Activated T-cell treated with anti-CD3 and anti-CD28 coated beads, Interleukin-2, amount 50 U/mL, for 1 hour (primary cell): ENCODE data around the gene RIOK3.
"Not testable (repeated sequence)": the region's sequence is repeated elsewhere in the genome, so short reads cannot be mapped to it uniquely, and the experiment has no call there.

Source experiments
- DNase-seq: peaks from one replicate; pipeline ENCODE4 v3.0.0-alpha.2; 2020

RIOK3 gene

GRCh38 chr18:23452728-23453679 lies at the start of gene RIOK3:
RIOK3 (plus strand) TSS chr18:23453287; CDS start chr18:23453440, 153 bp downstream.
- peak; percentile 86 for DNase-seq

GRCh38 chr18:23403310-23403709 lies 49.8 kb upstream of the RIOK3 start:
- DNase-seq: no peak

GRCh38 chr18:23405636-23406035 lies 47.5 kb upstream of the RIOK3 start:
- no peak for DNase-seq

- no peak for DNase-seq
Observed at GRCh38 chr18:23406271-23406787, 46.8 kb upstream of the RIOK3 start.

- no peak for DNase-seq
Observed at GRCh38 chr18:23412351-23412964, 40.6 kb upstream of the RIOK3 start.

GRCh38 chr18:23415515-23415914 lies 37.6 kb upstream of the RIOK3 start:
- DNase-seq: no peak

- DNase-seq: no peak
Observed at GRCh38 chr18:23416298-23416697, 36.8 kb upstream of the RIOK3 start.

GRCh38 chr18:23421277-23421676 lies 31.8 kb upstream of the RIOK3 start:
- DNase-seq: no peak

- DNase-seq: no peak
Observed at GRCh38 chr18:23422751-23423418, 30.2 kb upstream of the RIOK3 start.

- no peak for DNase-seq
Observed at GRCh38 chr18:23424616-23425015, 28.5 kb upstream of the RIOK3 start.

GRCh38 chr18:23428821-23429220 lies 24.3 kb upstream of the RIOK3 start:
- DNase-seq: no peak

- DNase-seq: not testable (repeated sequence)
Observed at GRCh38 chr18:23429538-23429937, 23.5 kb upstream of the RIOK3 start.

- no peak for DNase-seq
Observed at GRCh38 chr18:23433360-23433759, 19.7 kb upstream of the RIOK3 start.

- DNase-seq: peak; percentile 80
Observed at GRCh38 chr18:23437357-23438045, 15.6 kb upstream of the RIOK3 start.

GRCh38 chr18:23438046-23438377 lies 15.1 kb upstream of the RIOK3 start:
- DNase-seq: no peak

- DNase-seq: no peak
Observed at GRCh38 chr18:23438608-23439366, 14.3 kb upstream of the RIOK3 start.

- DNase-seq: no peak
Observed at GRCh38 chr18:23440131-23440530, 13.0 kb upstream of the RIOK3 start.

- no peak for DNase-seq
Observed at GRCh38 chr18:23442958-23443357, 10.1 kb upstream of the RIOK3 start.

- DNase-seq: no peak
Observed at GRCh38 chr18:23448291-23448690, 4.8 kb upstream of the RIOK3 start.

- DNase-seq: no peak
Observed at GRCh38 chr18:23450022-23450421, 3.1 kb upstream of the RIOK3 start.

GRCh38 chr18:23451011-23451410 lies 2.1 kb upstream of the RIOK3 start:
- DNase-seq: no peak

- no peak for DNase-seq
Observed at GRCh38 chr18:23451491-23451890, 1.6 kb upstream of the RIOK3 start.
